NCI-H2081 treated with DMSO at 0.1 percent for 48 hours (cell line): ENCODE measurements around the gene IGSF3.
A peak's percentile ranks its signal among the peaks of the same experiment; 100 is the strongest.

Experiments used
- DNase-seq: peaks from one replicate; lab custom pipeline; 2025; lab: John Stamatoyannopoulos, UW

The IGSF3 gene

DNA sequence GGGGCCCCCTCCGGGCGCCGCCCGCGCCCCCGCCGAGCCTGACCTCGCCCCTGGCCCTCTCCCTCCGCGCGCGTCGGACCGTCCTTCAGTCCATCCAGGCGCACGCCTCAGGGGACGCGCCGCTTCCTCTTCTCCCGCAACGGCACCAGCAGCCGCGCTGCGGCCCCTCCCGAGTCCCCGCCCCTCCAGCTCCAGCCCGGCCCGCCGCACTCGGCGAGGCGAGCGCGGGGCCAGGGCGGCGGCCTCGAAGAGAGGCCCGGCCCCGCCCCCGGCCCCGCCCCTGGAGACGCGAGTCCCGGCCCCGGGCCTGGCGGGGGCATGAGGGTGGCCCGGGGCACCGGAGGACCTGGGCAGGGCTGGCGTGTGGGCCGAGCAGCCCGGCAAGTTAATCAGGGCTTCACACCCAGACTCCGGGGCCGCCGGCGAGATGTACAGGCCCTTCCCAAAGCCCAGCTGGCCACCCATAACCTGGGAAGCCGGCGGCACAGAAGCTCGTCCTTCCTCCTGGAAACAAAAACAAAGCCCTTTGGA lies at the start of gene IGSF3:
IGSF3 (minus strand) TSS at position 159 of the 531 bp plus-strand sequence. CDS start 1,407 bp downstream, outside the sequence.
- DNase-seq = no peak

DNA sequence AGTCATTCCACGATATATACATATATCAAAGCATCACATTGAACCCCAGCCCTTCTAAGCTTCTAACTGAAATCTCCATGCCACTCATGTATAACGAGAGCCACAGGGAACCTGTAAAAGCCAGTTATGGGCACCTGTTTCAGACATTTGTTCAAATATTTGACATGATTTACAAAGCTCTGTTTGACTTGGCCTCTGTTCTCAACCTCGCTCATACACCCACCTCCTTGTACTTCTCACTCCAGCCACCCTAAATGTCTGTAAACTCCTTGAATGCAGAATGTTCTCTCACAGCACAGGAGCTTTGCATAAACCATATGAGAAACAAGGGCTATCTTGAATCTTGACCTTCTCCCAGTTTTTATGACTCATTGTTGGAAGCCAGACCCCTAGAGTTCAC lies 49.8 kb upstream of the IGSF3 start:
- no peak for DNase-seq

DNA sequence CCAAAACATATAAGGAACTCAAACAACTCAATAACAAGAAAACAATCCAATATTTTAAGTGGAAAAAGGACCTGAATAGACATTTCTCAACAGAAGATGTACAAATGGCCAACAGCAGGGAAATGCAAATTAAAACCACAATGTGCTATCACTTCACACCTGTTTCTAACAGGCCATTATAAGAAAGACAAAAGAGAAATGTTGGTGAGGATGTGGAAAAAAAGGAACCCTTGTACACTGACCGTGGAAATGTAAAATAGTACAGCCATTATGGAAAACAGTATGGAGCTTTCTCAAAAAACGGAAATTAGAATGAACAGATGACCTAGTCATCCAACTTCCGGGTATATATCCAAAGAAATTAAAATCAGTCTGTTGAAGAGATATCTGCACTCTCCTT lies 48.9 kb upstream of the IGSF3 start:
- DNase-seq = no peak

DNA sequence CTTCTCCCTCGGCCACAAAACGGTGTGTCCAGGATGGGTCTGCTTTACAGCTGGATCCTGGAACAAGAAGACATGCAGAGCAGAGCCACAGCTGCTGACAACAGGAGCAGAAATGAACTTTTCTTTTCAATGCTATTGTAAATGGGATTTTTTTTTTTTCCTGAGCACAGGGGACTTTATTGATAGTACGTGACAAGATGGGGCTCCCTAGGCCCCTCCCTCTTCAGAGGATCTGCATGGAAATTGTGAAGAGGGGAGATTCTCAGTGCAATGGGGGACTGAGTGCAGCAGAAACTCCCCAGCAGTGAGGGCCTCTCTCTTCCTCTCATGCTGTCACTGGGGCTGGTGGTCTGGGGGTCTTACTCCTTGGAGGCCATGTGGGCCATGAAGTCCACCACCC lies 45.9 kb upstream of the IGSF3 start:
- DNase-seq = no peak

DNA sequence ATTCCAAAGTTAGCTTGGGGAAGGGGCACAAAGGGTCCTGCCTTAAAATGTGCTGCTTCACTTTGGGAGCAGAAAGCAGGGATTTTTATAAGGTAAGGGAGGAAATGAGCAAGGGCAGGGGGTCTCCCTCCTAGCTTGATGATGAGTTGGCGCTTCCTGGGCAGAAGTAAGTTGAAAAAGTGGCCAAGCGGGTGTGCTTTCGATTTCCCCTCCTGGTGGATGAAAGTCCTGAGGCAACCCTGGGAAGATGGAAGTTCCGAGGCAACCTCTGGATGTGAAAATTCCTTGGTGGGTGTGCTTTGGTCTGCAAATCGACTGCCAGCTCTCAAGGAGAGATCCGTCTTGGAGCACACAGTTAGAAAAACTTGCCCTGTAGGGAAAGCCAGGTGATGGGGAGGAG lies 45.0 kb upstream of the IGSF3 start:
- no peak for DNase-seq

DNA sequence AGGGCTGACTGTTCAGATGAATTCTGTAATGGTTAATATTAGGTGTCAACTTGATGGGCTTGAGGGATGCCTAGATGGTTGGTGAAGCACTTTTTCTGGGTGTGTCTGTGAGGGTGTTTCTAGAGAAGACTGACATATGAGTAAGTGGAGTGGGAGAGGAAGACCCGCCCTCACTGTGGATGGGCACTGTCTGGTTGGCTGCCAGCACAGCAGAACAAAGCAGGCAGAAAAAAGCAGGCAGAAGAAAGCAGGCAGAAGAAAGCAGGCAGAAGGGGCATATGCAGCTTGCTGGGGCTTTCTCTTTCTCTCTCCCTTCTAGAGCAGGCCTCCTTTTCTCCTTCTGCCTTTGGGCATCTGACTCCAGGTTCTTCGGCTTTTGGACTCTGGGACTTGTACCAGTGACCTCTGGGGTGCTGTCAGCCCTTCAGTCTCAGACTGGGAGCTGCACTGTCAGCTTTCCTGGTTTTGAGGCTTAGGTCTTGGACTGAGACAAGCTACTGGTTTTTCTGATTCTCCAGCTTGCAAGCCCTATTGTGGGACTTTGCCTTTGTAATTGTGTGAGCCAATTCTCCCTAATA lies 43.8 kb upstream of the IGSF3 start:
- DNase-seq = no peak

DNA sequence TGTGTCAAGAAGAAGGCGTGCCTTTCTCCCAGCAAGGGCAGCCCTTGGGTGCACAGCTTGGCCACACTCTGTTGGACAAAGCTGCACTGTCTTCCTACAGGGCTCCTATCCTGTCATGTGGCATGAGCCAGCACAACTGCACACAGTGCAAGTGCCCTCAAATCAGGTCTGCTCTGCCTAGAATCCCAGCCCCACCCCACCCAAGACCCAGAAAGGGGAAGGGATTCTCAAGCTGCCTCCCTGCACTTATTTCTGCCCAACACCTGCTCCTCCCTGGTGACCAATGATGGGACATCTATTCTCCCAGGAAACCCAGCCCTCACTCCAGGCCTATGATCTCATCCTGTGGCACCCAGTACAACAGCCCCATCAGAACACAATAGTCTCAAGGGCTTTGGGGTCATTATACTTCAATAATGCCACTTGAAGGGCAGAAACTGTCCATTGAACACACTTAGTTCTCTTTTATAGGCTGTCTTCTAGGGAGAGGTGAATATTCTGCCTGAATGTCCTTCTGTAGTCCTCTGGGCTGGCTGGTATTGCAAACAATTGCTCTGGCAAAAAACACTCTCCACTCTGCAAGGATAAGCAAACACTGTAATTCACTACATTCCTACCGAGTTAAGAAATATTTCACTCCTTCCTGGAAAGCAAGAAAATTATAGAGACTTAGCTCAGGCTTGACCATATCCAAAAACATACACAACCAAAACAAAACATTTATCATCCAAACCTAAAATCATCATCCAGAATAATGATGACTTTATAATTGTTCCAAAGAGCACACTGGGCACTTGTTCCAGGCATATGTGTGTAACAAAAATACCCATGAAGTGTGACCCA lies 43.1 kb upstream of the IGSF3 start:
- DNase-seq = no peak

DNA sequence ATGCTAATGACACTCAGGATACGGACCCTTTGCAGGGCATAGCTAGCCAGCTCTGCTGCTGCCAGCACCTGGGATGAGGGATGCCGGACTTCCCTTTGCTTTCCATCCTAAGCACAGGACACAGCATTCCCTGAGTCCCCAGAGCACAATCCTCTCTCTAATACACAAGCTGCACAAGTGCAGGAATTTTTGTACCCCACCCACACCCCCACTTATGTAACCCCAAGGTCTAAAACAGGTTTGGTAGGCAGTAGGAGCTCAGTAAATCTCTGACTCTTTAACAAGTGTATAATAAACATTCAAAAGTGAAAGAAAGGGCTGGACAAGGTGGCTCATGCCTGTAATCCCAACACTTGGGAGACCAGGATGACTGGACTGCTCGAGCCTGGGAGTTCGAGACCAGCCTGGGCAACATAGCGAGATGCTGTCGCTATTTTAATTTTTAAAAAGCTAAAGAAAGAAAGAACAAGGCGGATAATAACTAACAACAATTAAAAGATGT lies 42.2 kb upstream of the IGSF3 start:
- DNase-seq = no peak

DNA sequence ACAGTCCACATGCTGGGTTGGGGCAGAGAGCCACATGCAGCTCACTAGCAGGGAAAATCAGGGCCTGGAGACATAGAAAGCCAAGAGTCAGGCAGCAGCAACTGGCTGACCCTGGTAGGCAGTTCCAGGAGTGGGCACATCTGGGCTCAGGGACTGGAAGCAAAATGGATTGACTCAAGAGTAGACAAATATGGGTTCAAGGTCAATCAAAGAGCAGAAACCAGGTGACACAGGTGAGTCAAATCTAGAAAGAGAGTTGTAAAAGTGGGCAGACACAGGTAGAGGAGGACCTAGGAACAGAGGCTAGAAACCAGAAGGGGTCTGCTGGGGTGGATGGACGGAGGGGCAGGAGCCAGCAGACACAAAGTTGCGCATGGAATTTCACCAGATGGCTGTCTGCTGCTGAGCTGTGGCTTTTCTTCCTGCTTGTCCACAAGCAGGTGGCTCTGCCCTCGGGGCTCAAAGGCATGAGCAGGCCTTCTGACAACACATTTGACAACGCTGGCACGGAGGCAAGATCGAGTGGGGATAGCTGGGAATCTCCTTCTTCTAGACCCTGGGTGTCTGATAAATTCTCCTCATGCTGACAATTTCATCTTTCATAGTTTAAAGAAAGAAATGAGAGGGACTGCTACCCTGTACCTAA lies 40.8 kb upstream of the IGSF3 start:
- no peak for DNase-seq

DNA sequence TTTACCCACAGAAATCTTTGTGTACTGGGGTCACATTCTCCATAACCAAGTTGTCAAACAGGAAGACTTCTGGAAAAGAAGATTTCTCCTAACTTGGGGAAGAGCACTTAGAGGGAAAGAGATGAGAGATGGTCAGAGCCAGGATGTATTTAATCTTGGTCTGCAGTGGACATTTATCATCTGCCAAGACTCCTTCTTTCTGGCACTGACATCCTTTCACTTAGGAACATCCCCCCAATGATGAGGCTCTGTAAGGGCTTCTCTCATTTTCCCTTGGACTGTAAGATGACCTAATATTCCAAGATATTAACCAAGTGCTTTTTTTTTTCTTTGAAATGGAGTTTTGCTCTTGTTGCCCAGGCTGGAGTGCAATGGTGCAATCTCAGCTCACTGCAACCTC lies 39.3 kb upstream of the IGSF3 start:
- no peak for DNase-seq

DNA sequence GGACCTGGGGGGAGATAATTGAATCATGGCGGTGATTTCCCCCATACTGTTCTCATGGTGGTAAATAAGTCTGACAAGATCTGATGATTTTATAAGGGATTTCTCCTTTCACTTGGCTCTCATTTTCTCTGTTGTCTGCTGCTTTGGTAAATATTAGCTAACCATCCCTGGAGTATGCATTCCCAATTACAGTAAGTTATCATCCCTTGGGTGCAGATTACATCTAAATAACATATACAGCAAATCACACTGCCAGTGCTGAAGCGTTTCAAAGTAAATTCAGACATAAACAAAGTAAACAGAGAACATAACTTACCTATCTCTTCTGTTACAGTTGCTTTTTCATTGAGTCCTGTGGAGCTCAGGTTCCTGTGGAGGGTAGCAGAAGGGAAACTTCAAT lies 38.6 kb upstream of the IGSF3 start:
- DNase-seq = no peak

DNA sequence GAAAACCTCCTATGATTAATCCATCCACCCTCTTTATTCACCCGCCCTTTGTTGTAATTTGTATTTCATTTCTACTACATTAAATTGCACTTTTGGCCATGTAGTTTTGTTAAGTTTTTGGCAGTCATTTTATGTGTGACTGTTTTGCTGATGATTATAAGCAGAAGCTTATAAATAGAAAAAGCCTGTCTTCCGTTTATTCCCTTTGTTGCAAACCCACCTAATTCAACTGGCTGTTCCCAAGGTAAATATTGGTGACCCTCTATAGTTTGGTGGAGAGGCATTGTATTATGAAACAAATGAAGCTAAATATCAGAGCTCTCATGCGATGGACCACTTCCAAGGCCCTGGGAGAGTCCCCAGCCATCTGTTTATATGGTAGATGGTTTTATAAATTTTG lies 36.7 kb upstream of the IGSF3 start:
- no peak for DNase-seq

DNA sequence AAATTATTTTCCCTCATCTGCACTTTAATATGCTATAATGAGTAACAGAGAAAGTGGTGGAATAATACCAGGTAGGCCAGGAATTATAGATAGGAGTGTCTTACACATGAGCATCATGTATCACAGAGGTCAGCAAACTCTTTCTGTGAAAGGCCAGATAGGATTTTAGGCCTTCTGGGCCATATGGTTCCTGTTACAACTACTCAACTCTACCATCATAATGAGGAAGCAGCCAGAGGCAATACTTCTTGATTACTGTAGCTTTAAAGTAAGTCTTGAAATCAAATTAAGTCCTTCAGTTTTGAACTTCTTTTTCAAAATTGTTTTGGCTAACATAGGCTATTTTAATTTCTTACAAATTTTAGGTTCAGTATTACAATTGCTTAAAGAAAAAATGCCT lies 32.1 kb upstream of the IGSF3 start:
- no peak for DNase-seq

DNA sequence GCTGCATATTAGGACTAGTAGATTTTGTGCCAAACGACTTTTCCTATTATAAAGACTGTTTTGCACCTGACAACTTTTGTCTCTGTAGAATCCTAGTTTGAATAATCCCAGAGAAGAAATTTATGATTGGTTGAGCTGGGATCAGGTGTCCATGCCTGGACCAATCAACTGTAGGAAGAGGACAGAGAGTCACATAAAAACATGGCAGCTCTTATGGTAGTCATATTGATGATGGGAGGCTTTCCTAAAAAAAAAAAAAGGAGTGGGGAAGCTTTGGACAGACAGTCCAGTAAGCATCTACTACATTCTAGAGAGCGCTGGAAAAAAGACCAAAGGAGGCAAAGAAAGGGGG lies 30.7 kb upstream of the IGSF3 start:
- no peak for DNase-seq

DNA sequence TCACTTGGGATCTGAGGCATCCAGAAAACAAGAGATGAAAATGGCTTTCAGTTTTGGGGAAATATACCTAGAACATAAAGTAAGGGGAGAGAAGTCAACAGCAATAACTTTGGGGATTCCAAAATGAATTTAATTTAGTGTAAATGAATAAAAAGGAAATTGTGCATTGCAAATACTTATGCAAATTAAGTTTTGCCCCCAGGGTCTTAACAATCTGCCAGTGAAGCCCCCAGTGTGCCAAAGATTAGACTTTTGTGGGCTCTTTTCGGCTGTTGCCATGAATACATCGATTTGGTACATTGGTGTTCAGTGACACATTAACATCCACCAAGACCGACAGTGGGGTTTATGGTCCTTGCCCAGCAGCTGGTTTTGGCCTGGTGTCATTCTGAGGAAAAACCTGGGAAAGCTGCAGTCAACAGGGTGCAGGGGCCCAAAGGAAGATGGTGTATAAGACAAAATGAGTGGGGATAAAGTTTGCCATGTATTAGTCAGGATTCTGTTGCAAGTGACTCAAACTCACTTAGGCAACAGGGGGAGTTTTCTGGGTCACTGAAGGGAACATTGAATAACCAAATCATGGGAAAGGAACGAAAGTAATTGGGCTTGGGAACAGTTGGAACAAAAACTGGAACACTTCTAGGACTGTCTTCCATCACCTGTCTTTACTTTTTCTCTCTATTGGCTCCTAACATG lies 30.2 kb upstream of the IGSF3 start:
- DNase-seq = no peak

DNA sequence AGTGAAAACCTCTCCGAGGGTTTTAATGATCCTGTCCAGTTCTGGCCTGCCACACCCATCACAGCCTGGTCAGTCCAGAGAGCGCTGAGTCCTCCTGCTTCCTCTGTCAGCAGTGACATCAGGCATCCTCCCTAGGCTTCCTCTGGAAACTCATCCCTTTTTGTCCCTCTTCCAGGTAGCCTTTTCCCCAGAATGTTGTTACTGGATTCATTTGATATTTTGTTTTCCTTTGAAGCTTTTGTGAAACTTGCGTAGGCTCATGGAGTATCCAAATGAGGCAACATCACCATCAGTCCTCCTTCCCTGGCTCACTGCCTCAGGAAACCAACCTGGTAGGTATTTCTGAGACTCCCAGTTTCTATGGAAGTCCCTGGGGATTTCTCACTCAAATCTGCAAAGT lies 27.0 kb upstream of the IGSF3 start:
- DNase-seq = no peak

DNA sequence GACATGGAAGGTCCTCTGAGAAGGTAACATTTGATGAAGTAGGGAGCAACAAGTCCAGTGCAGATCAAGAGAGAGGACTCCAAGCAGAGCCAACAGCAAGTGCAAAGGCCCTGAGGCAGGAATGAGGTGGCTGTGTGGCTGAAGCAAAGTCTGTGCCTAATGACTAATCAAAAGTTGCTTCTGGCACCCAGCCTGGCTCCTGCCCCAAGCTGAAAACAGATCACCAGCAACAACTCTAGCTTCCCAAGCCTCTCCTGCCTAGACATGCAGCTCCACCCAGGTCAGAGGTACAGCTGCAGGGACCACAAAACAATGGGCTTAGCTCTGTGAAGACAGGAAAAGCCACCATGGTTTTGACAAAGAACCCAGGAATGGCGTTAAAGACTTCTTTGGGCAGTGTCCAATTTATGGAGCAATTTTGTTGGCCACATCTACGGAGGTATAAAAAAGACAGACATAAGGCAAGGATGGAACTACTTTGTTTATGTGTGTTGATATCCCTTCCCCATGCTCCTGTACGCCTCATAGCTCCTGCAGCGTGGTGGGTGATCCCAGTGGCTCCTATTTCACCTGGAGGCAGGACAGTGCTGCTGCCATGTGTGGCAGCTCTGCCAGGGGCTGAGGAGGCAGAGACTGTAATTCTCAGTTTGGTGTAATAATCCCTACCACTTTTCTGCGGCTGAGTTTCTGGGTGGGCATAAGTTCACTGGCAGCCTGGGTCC lies 26.4 kb upstream of the IGSF3 start:
- no peak for DNase-seq

DNA sequence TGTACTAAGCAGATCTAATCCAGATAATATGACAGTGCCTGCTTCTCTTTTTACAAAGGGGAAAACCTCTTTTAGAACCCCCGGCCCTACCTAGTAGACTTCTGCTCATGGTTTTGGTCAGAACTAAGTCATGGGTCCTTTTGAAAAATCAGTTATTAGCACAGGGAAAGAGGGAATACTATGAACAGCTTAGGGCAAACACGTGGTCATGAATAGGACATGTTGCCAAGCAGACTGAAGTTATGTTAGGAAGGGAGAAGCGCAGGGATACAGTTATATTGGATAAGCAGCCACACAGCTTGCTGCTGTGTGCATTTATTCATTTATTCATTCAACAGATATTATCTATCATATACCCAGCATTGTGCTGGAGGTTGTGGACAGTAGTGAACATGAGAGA lies 25.3 kb upstream of the IGSF3 start:
- DNase-seq = no peak

DNA sequence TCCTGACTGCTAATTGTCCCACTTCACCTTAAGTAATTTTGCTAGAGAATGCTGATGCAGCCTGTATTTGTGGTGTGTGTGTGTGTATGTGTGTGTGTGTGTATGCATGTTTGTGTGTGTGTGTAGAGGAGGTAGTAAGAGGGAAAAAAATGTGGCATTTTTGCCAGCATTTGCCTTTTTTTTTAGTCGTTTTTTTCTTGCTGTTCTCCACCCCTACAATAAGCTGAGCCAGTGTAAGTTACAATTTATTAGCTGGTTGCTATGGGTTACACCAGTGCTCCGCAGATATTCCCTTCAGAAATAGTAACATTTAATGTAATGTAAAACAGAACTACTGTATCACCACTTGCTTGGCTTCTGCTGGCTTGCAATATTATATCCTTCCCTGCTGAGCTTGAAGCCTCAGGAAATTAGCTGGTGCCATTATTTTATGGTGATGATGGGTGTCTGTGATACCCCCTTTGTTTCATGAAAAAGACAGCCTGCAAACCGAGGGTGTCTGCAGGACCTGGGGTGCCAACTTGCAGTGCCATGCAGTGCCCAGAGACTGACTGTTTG lies 23.4 kb upstream of the IGSF3 start:
- peak; percentile 33 for DNase-seq

DNA sequence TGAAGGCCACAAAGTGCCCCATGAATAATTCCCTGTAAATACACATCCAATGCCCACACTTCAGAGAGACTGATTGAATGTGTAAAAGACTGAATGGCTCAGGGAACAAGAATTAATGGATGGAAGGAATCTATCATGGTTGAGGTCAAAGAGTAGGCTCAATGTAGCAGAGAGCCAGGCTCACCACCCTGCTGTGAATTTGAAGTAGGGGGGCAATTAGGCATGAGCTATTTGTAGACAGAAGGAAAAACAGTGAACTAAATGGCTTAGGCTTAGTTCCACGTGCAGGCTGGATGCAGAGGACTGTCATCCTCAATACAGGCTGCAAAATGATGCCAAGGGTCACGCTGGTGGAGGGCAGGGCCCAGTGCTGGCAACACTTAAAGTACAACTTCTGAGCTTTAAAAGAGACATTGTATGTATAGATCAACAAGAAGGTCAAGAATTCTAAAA lies 22.9 kb upstream of the IGSF3 start:
- no peak for DNase-seq

DNA sequence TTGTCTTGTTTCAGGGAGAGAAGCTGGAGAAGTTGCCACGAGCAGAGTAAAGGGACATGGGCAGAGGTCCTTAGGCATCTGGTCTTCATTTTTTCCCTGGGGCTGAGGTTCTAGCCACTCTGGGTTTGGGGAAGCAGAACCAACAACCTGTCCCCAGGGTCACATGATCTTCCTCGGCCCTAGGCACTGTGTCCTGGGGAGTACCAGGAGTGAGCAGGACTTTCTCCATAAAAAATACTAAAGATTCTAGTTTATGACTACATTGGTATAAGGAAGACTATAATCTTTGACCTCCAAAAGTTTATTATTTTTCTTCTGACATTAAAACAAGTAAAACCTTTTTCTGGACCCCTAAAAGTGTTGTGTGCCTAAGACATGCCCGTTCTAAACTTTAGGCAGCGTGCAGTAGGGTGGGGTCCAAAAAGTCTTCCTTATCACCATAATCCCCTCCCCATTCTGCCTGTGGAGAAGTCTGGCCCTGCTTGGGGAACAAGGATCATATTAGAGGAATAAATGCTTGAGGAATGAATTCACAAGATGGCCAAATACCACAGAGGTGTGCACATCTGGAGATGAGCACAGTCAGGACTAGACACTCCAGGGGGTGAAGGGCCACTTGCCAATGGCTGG lies 19.3 kb upstream of the IGSF3 start:
- DNase-seq = no peak
